Omental fat pad (tissue), 4 donors: ENCODE data around the gene MMS19. TPM values are rescaled to one million over a fixed set of nuclear protein-coding genes. Genes with fewer than 3 reads are reported as not detected.

Experiments used
- ATAC-seq: fragments of 150-250 bp; one replicate; pipeline ENCODE4 v1.9.1; 2016; ENCODE audit warnings: mild to moderate bottlenecking, moderate library complexity; ENCODE audit not compliant: low FRiP score
- DNase-seq: peaks from one replicate; pipeline ENCODE4 v3.0.0-alpha.2; 2019; ENCODE audit warnings: low spot score
- CTCF ChIP-seq, 3 donors: fragments of 450-650 bp; IDR thresholded peaks; one replicate each; pipeline ENCODE4 v1.5.1; 2016 to 2017; ENCODE audit warnings: antibody characterized with exemption in 3 of 3, mild to moderate bottlenecking in 3 of 3, moderate library complexity in 2 of 3
- total RNA-seq, 4 donors: library from RNA; depleted of rRNA; stranded (reverse); fragments of >200 nt; gene quantifications; one replicate each; pipeline ENCODE4 v1.1.0, GENCODE V29; 2016

Gene MMS19
- total RNA-seq, 4 donors from 2014 or later = 44.4 to 117 (median 64.7) TPM

- TF ChIP-seq CTCF (IDR thresholded peaks at IDR 0.05) = no peak
- DNase-seq = no peak
- no peak for ATAC-seq
Measured at GRCh38 chr10:97525086-97525485, 26.9 kb upstream of the MMS19 start.

- no peak for TF ChIP-seq CTCF (IDR thresholded peaks at IDR 0.05)
- ATAC-seq = no peak
- no peak for DNase-seq
Measured at GRCh38 chr10:97522937-97523336, 24.7 kb upstream of the MMS19 start.

GRCh38 chr10:97522071-97522470 lies 23.8 kb upstream of the MMS19 start:
- ATAC-seq (no peak), DNase-seq (no peak)
- no peak for TF ChIP-seq CTCF (IDR thresholded peaks at IDR 0.05)

- DNase-seq (no peak), ATAC-seq (no peak)
- TF ChIP-seq CTCF (IDR thresholded peaks at IDR 0.05) = no peak
Measured at GRCh38 chr10:97520978-97521761, 22.9 kb upstream of the MMS19 start.

GRCh38 chr10:97520520-97520919 lies 22.3 kb upstream of the MMS19 start:
- no peak for ATAC-seq
- TF ChIP-seq CTCF (IDR thresholded peaks at IDR 0.05) = no peak
- DNase-seq = no peak

GRCh38 chr10:97519342-97519741 lies 21.1 kb upstream of the MMS19 start:
- ATAC-seq = no peak

More at GRCh38 chr10:97519342-97519741, 21.1 kb upstream of the MMS19 start:
- DNase-seq = no peak
- no peak for TF ChIP-seq CTCF (IDR thresholded peaks at IDR 0.05)
